ENCODE measurements around the gene LDLR. TPM values are rescaled to one million over a fixed set of nuclear protein-coding genes. Genes with fewer than 3 reads are reported as not detected.

Gene LDLR
- total RNA-seq, 4 donors from 2014 or later, result 11.0 to 31.1 (median 23.3) TPM

DNA sequence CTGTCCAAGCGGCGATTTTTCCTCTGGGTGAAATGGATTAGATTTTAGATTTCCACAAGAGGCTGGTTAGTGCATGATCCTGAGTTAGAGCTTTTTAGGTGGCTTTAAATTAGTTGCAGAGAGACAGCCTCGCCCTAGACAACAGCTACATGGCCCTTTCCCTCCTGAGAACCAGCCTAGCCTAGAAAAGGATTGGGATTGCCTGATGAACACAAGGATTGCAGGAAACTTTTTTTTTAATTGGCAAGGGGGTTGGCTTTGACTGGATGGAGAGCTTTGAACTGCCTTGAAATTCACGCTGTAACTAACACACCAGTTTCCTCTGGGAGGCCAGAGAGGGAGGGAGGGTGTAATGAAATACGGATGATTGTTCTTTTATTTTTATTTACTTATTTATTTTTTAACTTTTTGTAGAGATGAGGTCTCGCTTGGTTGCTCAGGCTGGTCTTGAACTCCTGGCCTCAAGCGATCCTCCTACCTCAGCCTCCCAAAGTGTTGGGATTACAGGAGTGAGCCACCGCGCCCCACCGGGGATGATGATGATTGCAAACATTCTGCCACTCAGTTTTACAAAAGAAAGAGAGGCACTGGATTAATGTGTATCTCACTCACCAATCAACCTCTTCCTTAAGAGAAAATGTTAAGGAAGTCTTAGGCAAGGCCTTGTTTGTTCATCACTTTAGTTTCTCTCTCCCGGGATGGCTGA is 1.9 kb downstream of the LDLR start:
- TF ChIP-seq, protein P1, sequence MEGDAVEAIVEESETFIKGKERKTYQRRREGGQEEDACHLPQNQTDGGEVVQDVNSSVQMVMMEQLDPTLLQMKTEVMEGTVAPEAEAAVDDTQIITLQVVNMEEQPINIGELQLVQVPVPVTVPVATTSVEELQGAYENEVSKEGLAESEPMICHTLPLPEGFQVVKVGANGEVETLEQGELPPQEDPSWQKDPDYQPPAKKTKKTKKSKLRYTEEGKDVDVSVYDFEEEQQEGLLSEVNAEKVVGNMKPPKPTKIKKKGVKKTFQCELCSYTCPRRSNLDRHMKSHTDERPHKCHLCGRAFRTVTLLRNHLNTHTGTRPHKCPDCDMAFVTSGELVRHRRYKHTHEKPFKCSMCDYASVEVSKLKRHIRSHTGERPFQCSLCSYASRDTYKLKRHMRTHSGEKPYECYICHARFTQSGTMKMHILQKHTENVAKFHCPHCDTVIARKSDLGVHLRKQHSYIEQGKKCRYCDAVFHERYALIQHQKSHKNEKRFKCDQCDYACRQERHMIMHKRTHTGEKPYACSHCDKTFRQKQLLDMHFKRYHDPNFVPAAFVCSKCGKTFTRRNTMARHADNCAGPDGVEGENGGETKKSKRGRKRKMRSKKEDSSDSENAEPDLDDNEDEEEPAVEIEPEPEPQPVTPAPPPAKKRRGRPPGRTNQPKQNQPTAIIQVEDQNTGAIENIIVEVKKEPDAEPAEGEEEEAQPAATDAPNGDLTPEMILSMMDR (IDR thresholded peaks at IDR 0.05; ENCODE audit: low read depth), result no peak

DNA sequence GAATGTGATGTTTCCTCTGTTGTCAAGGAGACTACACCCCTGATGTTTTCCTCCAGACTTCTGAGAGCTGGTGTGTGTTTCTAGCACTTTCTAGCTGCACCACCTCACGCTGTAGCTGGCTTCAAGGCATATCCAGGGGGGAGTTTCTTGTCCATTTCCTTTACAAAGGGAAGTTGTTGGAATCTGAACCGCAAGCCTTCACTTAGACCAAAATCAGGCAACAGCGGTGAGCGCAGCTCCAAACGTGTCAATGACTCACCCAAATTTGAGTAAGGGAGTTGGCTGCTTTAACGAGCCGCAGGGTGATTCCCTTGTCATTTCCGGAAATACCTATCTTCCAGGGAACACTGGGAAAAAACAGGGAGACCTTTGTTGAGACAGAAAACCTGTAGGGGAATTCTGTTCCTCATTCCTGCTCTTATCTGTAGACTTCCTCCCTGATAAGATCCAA is 2.5 kb downstream of the LDLR start:
- TF ChIP-seq, protein P1 (IDR thresholded peaks at IDR 0.05; ENCODE audit: low read depth), result no peak

DNA sequence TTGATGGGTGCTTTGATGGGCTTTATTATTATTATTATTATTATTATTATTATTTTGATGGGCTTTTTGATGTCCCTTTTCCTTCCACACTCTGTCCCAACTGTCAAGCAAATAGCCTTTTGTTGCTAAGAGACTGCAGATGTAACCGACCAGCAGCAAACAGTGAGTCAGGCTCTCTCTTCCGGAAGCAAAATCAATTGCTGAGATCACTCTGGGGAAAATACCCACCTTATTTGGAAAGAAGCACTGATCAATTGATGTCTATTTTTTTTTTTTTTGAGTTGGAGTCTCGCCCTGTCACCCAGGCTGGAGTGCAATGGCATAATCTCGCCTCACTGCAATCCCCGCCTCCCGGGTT is 2.9 kb downstream of the LDLR start:
- TF ChIP-seq, protein P1 (IDR thresholded peaks at IDR 0.05; ENCODE audit: low read depth), result no peak

DNA sequence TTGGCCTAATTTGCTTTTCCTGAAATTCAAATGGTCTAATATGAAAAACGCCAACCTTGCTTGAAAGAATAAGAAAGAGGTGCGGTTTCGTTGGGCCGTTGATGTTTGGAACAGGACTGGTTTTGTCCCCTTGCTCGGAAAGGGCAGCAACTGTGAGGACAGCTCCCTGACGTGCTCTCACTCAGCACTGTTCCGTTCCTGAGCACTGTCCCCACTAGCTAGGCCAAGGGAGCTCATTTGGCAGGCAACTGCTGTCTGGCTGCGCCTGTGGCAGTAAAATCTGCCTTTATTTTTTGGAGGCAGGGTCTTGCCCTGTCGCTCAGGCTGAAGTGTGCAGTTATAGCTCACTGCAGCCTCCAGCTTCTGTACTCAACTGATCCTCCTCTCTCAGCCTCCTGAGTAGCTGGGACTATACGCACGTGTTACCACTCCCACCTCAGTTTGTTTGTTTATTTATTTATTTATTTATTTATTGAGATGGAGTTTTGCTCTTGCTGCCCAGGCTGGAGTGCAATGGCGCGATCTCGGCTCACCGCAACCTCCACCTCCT is 4.5 kb downstream of the LDLR start:
- TF ChIP-seq, protein P1 (IDR thresholded peaks at IDR 0.05; ENCODE audit: low read depth), result no peak

DNA sequence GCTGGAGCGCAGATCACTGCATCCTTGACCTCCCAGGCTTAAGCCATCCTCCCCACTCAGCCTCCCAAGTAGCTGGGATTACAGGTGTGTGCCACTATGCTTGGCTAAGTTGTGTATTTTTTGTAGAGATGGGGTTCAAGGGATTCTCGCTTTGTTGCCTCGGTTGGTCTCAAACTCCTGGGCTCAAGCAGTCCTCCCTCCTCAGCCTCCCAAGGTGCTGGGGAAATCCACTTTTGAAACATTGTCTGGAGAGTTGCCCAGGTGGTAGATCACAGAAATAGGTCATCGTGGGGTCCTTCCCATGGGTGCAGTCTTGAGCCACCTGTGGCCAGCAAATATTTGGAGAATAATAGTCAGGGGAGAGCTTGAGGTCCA is 5.2 kb downstream of the LDLR start:
- TF ChIP-seq, protein P1 (IDR thresholded peaks at IDR 0.05; ENCODE audit: low read depth), result no peak

DNA sequence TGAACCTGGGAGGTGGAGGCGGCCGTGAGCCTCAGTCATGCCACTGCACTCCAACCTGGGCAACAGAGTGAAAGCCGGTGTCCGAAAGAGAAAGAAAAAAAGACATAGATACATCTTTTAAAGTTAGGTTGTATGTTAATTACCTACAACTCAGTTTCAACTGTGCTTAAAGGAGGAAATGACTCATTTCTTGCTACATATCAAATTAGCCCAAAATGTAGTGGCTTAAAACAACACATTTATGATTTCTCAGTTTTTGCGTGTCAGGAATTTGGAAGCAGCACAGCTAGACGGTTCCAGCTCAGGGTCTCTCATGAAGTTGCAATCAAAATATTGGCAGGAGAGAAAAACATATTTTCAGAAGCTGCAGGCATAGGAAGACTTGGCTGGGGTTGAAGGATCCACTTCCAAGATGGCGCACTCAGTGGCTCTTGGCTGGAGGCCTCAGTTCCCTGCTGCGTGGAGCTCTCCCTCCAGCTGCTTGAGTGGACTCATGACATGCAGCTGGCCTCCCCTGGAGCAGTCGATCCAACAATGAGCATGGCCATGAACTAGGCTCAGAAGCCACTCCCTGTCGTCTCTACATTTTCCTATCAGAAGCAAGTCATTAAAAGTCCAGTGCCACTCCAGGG is 7.1 kb downstream of the LDLR start:
- TF ChIP-seq, protein P1 (IDR thresholded peaks at IDR 0.05; ENCODE audit: low read depth), result no peak

DNA sequence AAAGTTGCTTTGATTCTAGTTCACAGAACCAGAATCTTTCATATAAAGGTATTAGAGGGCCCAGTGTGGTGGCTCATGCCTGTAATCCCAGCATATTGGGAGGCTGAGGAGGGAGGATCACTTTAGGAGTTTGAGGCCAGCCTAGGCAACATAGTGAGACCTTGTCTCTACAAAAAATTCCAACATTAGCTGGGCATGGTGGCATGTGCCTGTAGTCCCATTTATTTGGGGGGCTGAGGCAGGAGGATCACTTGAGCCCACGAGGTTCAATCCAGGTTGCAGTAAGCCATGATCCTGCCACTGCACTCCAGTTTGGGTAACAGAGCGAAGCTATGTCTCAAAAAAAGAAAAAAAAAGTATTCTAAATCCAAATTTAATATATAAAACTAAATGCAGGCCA is 9.1 kb downstream of the LDLR start:
- TF ChIP-seq, protein P1 (IDR thresholded peaks at IDR 0.05; ENCODE audit: low read depth), result no peak

All from subcutaneous adipose tissue (tissue), 4 donors.